HL-60 (cell line): ENCODE data around the gene EYS.
"Not testable (repeated sequence)": the region's sequence is repeated elsewhere in the genome, so short reads cannot be mapped to it uniquely, and the experiment has no call there.

Experiments
- DNase-seq, 2 experiments: peaks; one replicate each; pipeline ENCODE4 v3.0.0-alpha.2; 2010 to 2020; ENCODE audit warnings: low read depth in 1 of 2, low spot score in 1 of 2
- H3K27ac ChIP-seq: fragments of 250-450 bp; sonication (Bioruptor Pico); replicated peaks from 2 replicates; pipeline ENCODE4 v1.5.1; 2020; ENCODE audit warnings: mild to moderate bottlenecking, moderate library complexity
- H3K27me3 ChIP-seq: fragments of 250-450 bp; sonication (Bioruptor Pico); 2 replicates; pipeline ENCODE4 v1.5.1; 2021; ENCODE audit warnings: mild to moderate bottlenecking, moderate library complexity; ENCODE audit not compliant: insufficient read depth, poor library complexity, severe bottlenecking
- H3K4me3 ChIP-seq: replicated peaks from 2 replicates; pipeline ENCODE4 v1.5.1; 2011; ENCODE audit warnings: mild to moderate bottlenecking, control low read depth, low read length; ENCODE audit not compliant: insufficient read depth
- GABPA ChIP-seq: IDR thresholded peaks from 2 replicates; pipeline ENCODE4 v1.6.1; 2012; ENCODE audit warnings: low read depth
- POLR2AphosphoS5 ChIP-seq: IDR thresholded peaks from 2 replicates; pipeline ENCODE4 v1.6.1; 2012; ENCODE audit warnings: low read depth
- REST ChIP-seq: IDR thresholded peaks from 2 replicates; pipeline ENCODE4 v1.6.1; 2012; ENCODE audit warnings: low read depth; ENCODE audit not compliant: insufficient replicate concordance
- SPI1 ChIP-seq: IDR thresholded peaks from 2 replicates; pipeline ENCODE4 v1.6.1; 2012; ENCODE audit warnings: low read depth, mild to moderate bottlenecking, borderline replicate concordance
- TF ChIP-seq, protein P1 (sequence below): IDR thresholded peaks from one replicate; pipeline ENCODE4 v1.5.1; 2011; ENCODE audit warnings: low read length, control low read depth, inconsistent platforms; ENCODE audit not compliant: insufficient read depth

EYS gene

GRCh38 chr6:64243618-64244017 is 1463.4 kb downstream of the EYS start:
- no peak for TF ChIP-seq GABPA
- no peak for TF ChIP-seq POLR2AphosphoS5
- Histone ChIP-seq H3K27me3 (no peaks in the 10 kb centered on the region), H3K27ac (no peak overlapping the region), H3K4me3 (no peak overlapping the region)
- DNase-seq = no peak

- not testable (repeated sequence) for H3K4me3 ChIP-seq, H3K27me3 ChIP-seq, DNase-seq, H3K27ac ChIP-seq
Observed at GRCh38 chr6:64238908-64239307, 1468.1 kb downstream of the EYS start.

DNA sequence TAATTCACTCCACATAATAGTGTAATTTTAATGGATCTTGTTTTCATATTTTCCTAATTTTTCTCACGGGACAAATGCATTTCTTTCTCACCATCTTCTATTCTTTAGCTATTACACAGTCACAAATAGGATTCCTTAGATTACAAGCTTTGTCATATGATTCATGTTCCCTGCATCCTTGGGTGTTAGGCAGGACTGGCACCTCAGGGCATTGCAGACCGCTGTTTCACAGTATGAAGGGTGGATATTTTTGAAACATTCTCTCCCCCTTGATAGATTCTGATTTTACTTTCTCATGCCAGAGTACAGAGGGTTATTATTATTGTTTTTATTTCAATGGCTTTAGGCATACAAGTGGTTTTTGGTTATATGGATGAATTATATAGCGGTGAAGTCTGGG is 1469.0 kb downstream of the EYS start:
- no peak for TF ChIP-seq GABPA
- Histone ChIP-seq H3K27ac (no peak overlapping the region), H3K27me3 (no peaks in the 10 kb centered on the region), H3K4me3 (no peak overlapping the region)
- DNase-seq = no peak

DNA sequence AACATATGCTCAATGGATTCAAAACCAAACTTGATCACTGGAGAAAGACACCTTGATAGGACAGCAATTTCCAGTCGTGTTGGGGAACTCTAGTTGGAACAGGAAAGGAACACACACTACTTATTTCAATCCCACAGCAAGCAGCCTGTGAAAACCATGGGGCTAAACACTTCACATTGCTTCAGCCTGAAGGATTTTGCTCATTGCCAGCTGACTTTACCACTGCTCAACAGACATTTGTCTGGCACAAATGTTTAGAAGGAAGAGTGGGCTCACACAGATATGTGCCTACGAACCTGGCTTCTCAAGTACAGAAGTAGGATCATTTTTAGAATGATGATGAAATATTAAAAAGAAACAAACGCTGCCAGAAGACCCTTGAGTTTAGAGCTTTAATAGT is 1473.3 kb downstream of the EYS start:
- no peak overlapping the region for H3K27ac ChIP-seq
- no peak for DNase-seq
- H3K27me3 ChIP-seq = no peaks in the 10 kb centered on the region
- H3K4me3 ChIP-seq = no peak overlapping the region
- TF ChIP-seq POLR2AphosphoS5 (no peak), SPI1 (no peak), GABPA (no peak), REST (no peak)
- TF ChIP-seq, protein P1, sequence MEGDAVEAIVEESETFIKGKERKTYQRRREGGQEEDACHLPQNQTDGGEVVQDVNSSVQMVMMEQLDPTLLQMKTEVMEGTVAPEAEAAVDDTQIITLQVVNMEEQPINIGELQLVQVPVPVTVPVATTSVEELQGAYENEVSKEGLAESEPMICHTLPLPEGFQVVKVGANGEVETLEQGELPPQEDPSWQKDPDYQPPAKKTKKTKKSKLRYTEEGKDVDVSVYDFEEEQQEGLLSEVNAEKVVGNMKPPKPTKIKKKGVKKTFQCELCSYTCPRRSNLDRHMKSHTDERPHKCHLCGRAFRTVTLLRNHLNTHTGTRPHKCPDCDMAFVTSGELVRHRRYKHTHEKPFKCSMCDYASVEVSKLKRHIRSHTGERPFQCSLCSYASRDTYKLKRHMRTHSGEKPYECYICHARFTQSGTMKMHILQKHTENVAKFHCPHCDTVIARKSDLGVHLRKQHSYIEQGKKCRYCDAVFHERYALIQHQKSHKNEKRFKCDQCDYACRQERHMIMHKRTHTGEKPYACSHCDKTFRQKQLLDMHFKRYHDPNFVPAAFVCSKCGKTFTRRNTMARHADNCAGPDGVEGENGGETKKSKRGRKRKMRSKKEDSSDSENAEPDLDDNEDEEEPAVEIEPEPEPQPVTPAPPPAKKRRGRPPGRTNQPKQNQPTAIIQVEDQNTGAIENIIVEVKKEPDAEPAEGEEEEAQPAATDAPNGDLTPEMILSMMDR = no peak

DNA sequence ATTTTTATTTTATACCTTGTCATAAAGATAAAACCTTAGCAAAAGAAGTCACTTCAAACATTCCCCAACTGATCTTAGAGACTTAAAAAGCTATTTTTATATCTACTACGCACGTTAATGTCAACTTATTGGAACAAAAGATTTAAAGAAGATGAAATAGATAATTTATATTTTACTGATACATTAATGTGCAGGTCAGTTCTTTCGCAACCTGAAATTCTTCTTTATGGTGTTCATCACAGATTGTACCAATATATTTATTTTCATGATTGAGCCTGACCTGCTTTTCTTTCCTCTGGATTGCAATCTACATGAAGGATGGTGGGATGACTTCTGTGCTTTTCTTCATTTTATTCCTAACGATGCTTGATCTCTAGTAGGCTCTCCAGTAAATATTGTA is 1475.1 kb downstream of the EYS start:
- TF ChIP-seq SPI1 = no peak
- no peak for TF ChIP-seq REST
- no peak for TF ChIP-seq POLR2AphosphoS5
- no peak for TF ChIP-seq GABPA
- TF ChIP-seq, protein P1 = no peak
- DNase-seq = no peak
- no peak overlapping the region for H3K27ac ChIP-seq
- H3K4me3 ChIP-seq = no peak overlapping the region
- no peaks in the 10 kb centered on the region for H3K27me3 ChIP-seq

- no peak overlapping the region for H3K27ac ChIP-seq
- H3K27me3 ChIP-seq = no peaks in the 10 kb centered on the region
- no peak overlapping the region for H3K4me3 ChIP-seq
- DNase-seq = no peak
- TF ChIP-seq REST (no peak), POLR2AphosphoS5 (no peak), SPI1 (no peak), GABPA (no peak)
- TF ChIP-seq, protein P1 = no peak
Observed at GRCh38 chr6:64230530-64230929, 1476.5 kb downstream of the EYS start.
